Measurements from ENCODE around the gene MTF1. TPM values are rescaled to one million over a fixed set of nuclear protein-coding genes. Genes with fewer than 3 reads are reported as not detected.

Gene MTF1
- total RNA-seq, 1 donor from 2014 or later = 30.3 TPM

DNA sequence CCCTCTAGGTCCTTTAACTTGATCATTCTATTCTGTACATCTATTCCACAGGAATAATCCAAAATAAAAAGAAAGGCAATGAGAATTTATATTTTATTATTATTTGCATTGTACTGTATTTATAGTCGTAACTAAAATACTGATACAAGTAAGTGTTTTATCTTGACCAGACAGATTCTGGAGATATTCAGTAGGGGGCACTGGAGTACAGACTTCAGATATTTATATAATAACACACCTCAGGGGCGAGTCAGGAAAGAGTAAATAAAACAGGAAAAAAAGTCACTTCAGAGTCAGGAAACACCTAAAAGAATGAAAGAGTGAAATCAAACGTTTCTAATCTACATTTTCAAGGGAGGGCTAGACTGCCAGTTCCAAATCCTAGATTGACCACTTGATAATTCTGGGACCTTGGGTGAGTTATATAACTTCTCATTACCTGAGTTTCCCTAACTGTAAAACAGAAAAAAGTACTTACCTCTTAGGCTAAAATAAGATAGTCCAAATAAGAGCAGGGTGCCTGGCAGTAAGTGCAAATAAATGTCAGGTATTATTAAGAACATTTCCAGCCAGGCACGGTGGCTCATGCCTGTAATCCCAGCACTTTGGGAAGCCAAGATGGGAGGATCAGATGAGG lies 31.1 kb upstream of the MTF1 start:
- H3K27ac ChIP-seq = peak overlapping the region; percentile 21
- intact Hi-C loops (cut with DNase I) = no loop called here
- no peak for DNase-seq
- H3K9me3 ChIP-seq = no peaks in the 10 kb centered on the region
- no peak overlapping the region for H3K4me3 ChIP-seq
- peaks cover 4% of the 10 kb centered on the region for H3K4me1 ChIP-seq
- no peaks in the 10 kb centered on the region for H3K27me3 ChIP-seq (ENCODE audit: low read depth)
- TF ChIP-seq, protein P1, sequence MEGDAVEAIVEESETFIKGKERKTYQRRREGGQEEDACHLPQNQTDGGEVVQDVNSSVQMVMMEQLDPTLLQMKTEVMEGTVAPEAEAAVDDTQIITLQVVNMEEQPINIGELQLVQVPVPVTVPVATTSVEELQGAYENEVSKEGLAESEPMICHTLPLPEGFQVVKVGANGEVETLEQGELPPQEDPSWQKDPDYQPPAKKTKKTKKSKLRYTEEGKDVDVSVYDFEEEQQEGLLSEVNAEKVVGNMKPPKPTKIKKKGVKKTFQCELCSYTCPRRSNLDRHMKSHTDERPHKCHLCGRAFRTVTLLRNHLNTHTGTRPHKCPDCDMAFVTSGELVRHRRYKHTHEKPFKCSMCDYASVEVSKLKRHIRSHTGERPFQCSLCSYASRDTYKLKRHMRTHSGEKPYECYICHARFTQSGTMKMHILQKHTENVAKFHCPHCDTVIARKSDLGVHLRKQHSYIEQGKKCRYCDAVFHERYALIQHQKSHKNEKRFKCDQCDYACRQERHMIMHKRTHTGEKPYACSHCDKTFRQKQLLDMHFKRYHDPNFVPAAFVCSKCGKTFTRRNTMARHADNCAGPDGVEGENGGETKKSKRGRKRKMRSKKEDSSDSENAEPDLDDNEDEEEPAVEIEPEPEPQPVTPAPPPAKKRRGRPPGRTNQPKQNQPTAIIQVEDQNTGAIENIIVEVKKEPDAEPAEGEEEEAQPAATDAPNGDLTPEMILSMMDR (IDR thresholded peaks at IDR 0.05) = peak; percentile 52
- ATAC-seq = peak; percentile 86 to 88
- H3K36me3 ChIP-seq = peaks cover 59% of the 10 kb centered on the region

DNA sequence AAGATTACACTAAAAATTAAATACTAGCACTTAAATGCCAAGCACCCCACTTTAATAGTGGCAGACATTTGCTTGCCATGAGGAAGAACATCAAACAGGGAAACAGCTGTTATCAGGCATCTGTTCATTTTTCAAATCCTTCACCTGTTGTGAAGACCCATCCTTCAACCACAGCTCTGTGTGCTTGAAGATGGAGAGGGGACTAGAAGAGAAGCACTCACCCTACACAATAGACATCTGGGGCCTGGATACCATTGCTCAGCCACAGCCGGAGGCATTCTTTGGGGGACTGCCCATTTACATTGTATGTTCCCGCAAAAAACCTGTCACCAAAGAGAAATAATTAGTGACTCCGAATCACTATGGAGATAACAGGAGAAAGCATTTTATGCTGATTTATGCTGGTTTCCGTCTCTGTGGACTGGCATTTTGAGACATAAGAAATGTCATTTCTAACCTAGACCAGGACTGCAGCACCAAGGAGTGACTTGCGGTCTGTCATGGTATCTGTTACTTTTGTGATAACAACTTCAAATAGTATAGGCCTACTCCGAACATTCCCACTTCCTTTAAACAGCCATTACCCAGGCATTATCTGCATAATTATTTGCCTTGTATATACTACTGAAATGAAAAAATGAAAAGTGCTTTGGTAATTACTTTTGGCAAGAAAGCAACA lies 28.8 kb upstream of the MTF1 start:
- H3K27ac ChIP-seq = no peak overlapping the region
- DNase-seq = no peak
- peaks cover 82% of the 10 kb centered on the region for H3K36me3 ChIP-seq
- TF ChIP-seq, protein P1 (IDR thresholded peaks at IDR 0.05) = no peak
- no peak for ATAC-seq
- peaks cover 4% of the 10 kb centered on the region for H3K4me1 ChIP-seq
- intact Hi-C loops (cut with DNase I) = loop anchor here (5.0 kb wide), 1 partner anchor 84 kb away; no protein-coding TSS in a partner anchor
- no peaks in the 10 kb centered on the region for H3K9me3 ChIP-seq
- H3K4me3 ChIP-seq = no peak overlapping the region
- H3K27me3 ChIP-seq (ENCODE audit: low read depth) = no peaks in the 10 kb centered on the region

DNA sequence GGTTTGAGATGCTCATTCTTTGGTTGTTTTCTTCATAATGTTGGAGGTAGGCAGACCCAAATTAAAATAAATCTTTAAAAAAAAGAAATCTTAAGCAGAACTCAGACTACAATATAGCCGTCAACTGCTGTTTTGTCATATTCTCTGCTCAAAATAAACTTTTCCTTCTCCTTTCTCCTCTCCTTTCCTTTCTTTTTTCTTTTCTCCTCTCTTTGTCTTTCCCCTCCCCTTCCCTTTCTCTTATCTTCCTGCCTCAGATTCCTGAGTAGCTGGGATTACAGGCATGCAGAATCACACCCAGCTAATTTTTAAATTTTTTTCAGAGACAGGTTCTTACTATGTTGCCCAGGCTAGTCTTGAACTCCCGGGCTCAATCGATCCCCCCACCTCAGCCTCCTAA lies 24.8 kb upstream of the MTF1 start:
- Histone ChIP-seq H3K9me3 (no peaks in the 10 kb centered on the region), H3K4me3 (no peak overlapping the region), H3K27me3 (ENCODE audit: low read depth) (no peaks in the 10 kb centered on the region), H3K4me1 (no peaks in the 10 kb centered on the region), H3K36me3 (peaks cover 100% of the 10 kb centered on the region), H3K27ac (no peak overlapping the region)
- ATAC-seq (no peak), DNase-seq (no peak)
- TF ChIP-seq, protein P1 (IDR thresholded peaks at IDR 0.05) = no peak
- intact Hi-C loops (cut with DNase I) = no loop called here

DNA sequence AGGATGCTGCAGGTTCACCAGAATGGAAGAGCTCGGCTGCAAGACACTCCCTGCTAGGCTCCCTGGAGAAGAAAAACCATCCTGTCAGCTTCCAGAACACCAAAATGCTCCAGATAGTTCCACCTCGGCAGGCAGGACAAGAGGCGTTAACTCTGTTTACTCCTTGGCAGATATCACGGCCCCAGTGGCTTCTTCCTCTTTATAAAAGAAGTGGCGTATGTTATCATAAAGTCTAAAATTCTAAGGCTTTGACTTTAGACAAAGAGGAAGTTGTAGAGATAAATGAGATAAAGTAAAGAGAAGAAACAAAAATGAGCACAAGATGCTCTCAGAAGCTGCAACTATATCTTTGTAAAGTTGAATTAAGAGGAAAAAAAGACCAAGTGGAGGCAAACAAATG lies 24.3 kb upstream of the MTF1 start:
- Histone ChIP-seq H3K36me3 (peaks cover 98% of the 10 kb centered on the region), H3K27me3 (ENCODE audit: low read depth) (no peaks in the 10 kb centered on the region), H3K27ac (no peak overlapping the region), H3K9me3 (no peaks in the 10 kb centered on the region), H3K4me1 (no peaks in the 10 kb centered on the region), H3K4me3 (no peak overlapping the region)
- TF ChIP-seq, protein P1 (IDR thresholded peaks at IDR 0.05) = no peak
- no peak for ATAC-seq
- DNase-seq = no peak
- intact Hi-C loops (cut with DNase I) = no loop called here

DNA sequence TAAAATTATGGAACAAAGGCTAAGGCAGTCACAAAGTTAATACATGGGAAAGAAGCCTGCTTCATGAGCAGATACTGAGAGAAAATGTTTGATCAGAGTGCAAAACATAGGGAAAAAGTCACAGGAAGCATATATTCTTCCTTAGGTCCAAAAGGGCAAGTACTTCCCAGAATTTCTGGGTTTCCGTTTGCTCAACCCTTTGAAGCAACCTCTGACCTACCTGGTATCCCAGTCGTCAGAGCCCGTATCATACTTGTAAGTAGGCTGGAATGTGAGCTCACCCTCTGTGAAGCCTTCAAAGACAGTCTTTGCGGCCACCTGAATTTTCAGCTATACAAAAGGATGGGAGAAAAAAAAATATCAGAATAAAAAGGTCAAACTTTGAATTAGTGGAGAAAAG lies 20.5 kb upstream of the MTF1 start:
- H3K4me3 ChIP-seq = no peak overlapping the region
- H3K27ac ChIP-seq = no peak overlapping the region

More for the DNA sequence above, 20.5 kb upstream of the MTF1 start:
- TF ChIP-seq, protein P1 (IDR thresholded peaks at IDR 0.05) = no peak
- ATAC-seq = no peak
- intact Hi-C loops (cut with DNase I) = no loop called here
- Histone ChIP-seq H3K36me3 (peaks cover 96% of the 10 kb centered on the region), H3K4me1 (no peaks in the 10 kb centered on the region), H3K27me3 (ENCODE audit: low read depth) (no peaks in the 10 kb centered on the region), H3K9me3 (no peaks in the 10 kb centered on the region)
- no peak for DNase-seq
